Neural cell (in vitro differentiated cells): ENCODE results near the gene CLPX. TPM values are rescaled to one million over a fixed set of nuclear protein-coding genes. Genes with fewer than 3 reads are reported as not detected.

Source experiments
- H2AFZ ChIP-seq: fragments of 200-600, 300-800 bp; sonication (generic), shearing (Covaris generic); 2 replicates; pipeline ENCODE4 v1.6.0; 2014; ENCODE audit warnings: low read depth, mild to moderate bottlenecking, antibody characterized with exemption, low read length, moderate library complexity
- H3F3A ChIP-seq: fragments of 200-600 bp; shearing (Covaris generic); 2 replicates; pipeline ENCODE4 v1.6.1; 2016; ENCODE audit warnings: mild to moderate bottlenecking, moderate library complexity, mixed read lengths, antibody characterized with exemption, low read length; ENCODE audit not compliant: insufficient read depth, poor library complexity, severe bottlenecking
- H3K27ac ChIP-seq: fragments of 200-600, 300-800 bp; sonication (generic), shearing (Covaris generic); 2 replicates; pipeline ENCODE4 v1.5.1; 2014; ENCODE audit warnings: mild to moderate bottlenecking, low read length, moderate library complexity
- H3K27me3 ChIP-seq: fragments of 300-800, 200-600 bp; sonication (generic), shearing (Covaris generic); 2 replicates; pipeline ENCODE4 v1.6.0; 2014; ENCODE audit warnings: mild to moderate bottlenecking, low read depth, low read length, moderate library complexity; ENCODE audit not compliant: insufficient read depth
- H3K36me3 ChIP-seq: fragments of 300-800, 200-600 bp; sonication (generic), shearing (Covaris generic); 2 replicates; pipeline ENCODE4 v1.5.1; 2014; ENCODE audit warnings: mild to moderate bottlenecking, antibody characterized with exemption, low read length, moderate library complexity; ENCODE audit not compliant: insufficient read depth
- H3K4me2 ChIP-seq: fragments of 300-800, 200-600 bp; sonication (generic), shearing (Covaris generic); 2 replicates; pipeline ENCODE4 v1.6.0; 2014; ENCODE audit warnings: mild to moderate bottlenecking, low read length
- H3K4me3 ChIP-seq: fragments of 300-800, 200-600 bp; sonication (generic), shearing (Covaris generic); 2 replicates; pipeline ENCODE4 v1.5.1; 2014; ENCODE audit warnings: mild to moderate bottlenecking, low read length, moderate library complexity
- H3K79me2 ChIP-seq: fragments of 200-600 bp; shearing (Covaris generic); replicated peaks from 2 replicates; pipeline ENCODE4 v1.6.0; 2014; ENCODE audit warnings: mild to moderate bottlenecking, low read length, moderate library complexity; ENCODE audit not compliant: insufficient read depth
- H3K9ac ChIP-seq: fragments of 300-800, 200-600 bp; sonication (generic), shearing (Covaris generic); 2 replicates; pipeline ENCODE4 v1.6.1; 2016; ENCODE audit warnings: mild to moderate bottlenecking, low read length, mixed read lengths
- H3K9me2 ChIP-seq: fragments of 200-600 bp; shearing (Covaris generic); 2 replicates; pipeline ENCODE4 v1.6.1; 2016; ENCODE audit warnings: mild to moderate bottlenecking, low read length, mixed read lengths; ENCODE audit not compliant: insufficient read depth
- H3K9me3 ChIP-seq: fragments of 200-600, 300-800 bp; sonication (generic), shearing (Covaris generic); 2 replicates; pipeline ENCODE4 v1.6.1; 2016; ENCODE audit warnings: mild to moderate bottlenecking, mixed run types, low read length, moderate library complexity, mixed read lengths
- H4K20me1 ChIP-seq: fragments of 200-600 bp; shearing (Covaris generic); 2 replicates; pipeline ENCODE4 v1.6.1; 2016; ENCODE audit warnings: mild to moderate bottlenecking, mixed run types; ENCODE audit not compliant: insufficient read depth
- EP300 ChIP-seq: fragments of 450-650 bp; conservative IDR thresholded peaks from 2 replicates; pipeline ENCODE4 v1.6.1; 2014; ENCODE audit warnings: antibody characterized with exemption, mild to moderate bottlenecking, moderate library complexity; ENCODE audit not compliant: poor library complexity, severe bottlenecking
- EZH2 ChIP-seq: fragments of 200-600, 300-800 bp; shearing (Covaris generic), sonication (generic); IDR thresholded peaks from 2 replicates; pipeline ENCODE4 v1.6.1; 2014; ENCODE audit warnings: antibody characterized with exemption, low read length, borderline replicate concordance, mild to moderate bottlenecking; ENCODE audit not compliant: insufficient read depth, poor library complexity, severe bottlenecking
- MXI1 ChIP-seq: fragments of 450-650 bp; conservative IDR thresholded peaks from 2 replicates; pipeline ENCODE4 v1.6.1; 2014; ENCODE audit warnings: antibody characterized with exemption, mild to moderate bottlenecking; ENCODE audit not compliant: poor library complexity, severe bottlenecking
- POLR2AphosphoS5 ChIP-seq: IDR thresholded peaks from 2 replicates; pipeline ENCODE4 v1.6.1; 2012
- RAD21 ChIP-seq: fragments of 450-650 bp; conservative IDR thresholded peaks from 2 replicates; pipeline ENCODE4 v1.6.1; 2014; ENCODE audit warnings: antibody characterized with exemption, mild to moderate bottlenecking, moderate library complexity
- REST ChIP-seq: IDR thresholded peaks from 2 replicates; pipeline ENCODE4 v1.6.1; 2012; ENCODE audit warnings: borderline replicate concordance
- SMC3 ChIP-seq: fragments of 450-650 bp; conservative IDR thresholded peaks from 2 replicates; pipeline ENCODE4 v1.6.1; 2014; ENCODE audit warnings: antibody characterized with exemption, mild to moderate bottlenecking, moderate library complexity; ENCODE audit not compliant: poor library complexity
- TAF1 ChIP-seq: IDR thresholded peaks from 2 replicates; pipeline ENCODE4 v1.6.1; 2012; ENCODE audit warnings: low read depth
- polyA plus RNA-seq: library from polyadenylated mRNA; depleted of rRNA; stranded (reverse); fragments of >200 nt; gene quantifications from 2 replicates; pipeline ENCODE4 v1.2.3, GENCODE V29; 2014
- TF ChIP-seq, protein P1 (sequence below): fragments of 450-650 bp; IDR thresholded peaks from 2 replicates; pipeline ENCODE4 v1.5.1; 2014; ENCODE audit warnings: antibody characterized with exemption, mild to moderate bottlenecking, moderate library complexity; ENCODE audit not compliant: poor library complexity, severe bottlenecking

The CLPX gene
- polyA plus RNA-seq, 1 donor from 2014 or later, result 44.9 TPM

- Histone ChIP-seq H3K79me2 (peaks cover 50% of the 10 kb centered on the region), H3K4me3 (no peak overlapping the region), H3K4me2 (no peak overlapping the region), H3K9me2 (no peaks in the 10 kb centered on the region), H3K9me3 (no peaks in the 10 kb centered on the region), H3K27ac (no peak overlapping the region), H4K20me1 (no peaks in the 10 kb centered on the region), H3F3A (no peaks in the 10 kb centered on the region), H3K27me3 (no peaks in the 10 kb centered on the region), H3K9ac (no peak overlapping the region), H2AFZ (no peak overlapping the region), H3K36me3 (peaks cover 11% of the 10 kb centered on the region)
- TF ChIP-seq, protein P1, sequence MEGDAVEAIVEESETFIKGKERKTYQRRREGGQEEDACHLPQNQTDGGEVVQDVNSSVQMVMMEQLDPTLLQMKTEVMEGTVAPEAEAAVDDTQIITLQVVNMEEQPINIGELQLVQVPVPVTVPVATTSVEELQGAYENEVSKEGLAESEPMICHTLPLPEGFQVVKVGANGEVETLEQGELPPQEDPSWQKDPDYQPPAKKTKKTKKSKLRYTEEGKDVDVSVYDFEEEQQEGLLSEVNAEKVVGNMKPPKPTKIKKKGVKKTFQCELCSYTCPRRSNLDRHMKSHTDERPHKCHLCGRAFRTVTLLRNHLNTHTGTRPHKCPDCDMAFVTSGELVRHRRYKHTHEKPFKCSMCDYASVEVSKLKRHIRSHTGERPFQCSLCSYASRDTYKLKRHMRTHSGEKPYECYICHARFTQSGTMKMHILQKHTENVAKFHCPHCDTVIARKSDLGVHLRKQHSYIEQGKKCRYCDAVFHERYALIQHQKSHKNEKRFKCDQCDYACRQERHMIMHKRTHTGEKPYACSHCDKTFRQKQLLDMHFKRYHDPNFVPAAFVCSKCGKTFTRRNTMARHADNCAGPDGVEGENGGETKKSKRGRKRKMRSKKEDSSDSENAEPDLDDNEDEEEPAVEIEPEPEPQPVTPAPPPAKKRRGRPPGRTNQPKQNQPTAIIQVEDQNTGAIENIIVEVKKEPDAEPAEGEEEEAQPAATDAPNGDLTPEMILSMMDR, result no peak
- TF ChIP-seq RAD21 (no peak), POLR2AphosphoS5 (no peak), EZH2 (no peak), REST (no peak)
Measured at GRCh38 chr15:65180167-65180566, 5.0 kb downstream of the CLPX start.

- Histone ChIP-seq H4K20me1 (no peaks in the 10 kb centered on the region), H3F3A (no peaks in the 10 kb centered on the region), H3K9me3 (no peaks in the 10 kb centered on the region), H2AFZ (no peak overlapping the region), H3K4me3 (no peak overlapping the region), H3K36me3 (peaks cover 11% of the 10 kb centered on the region), H3K27me3 (no peaks in the 10 kb centered on the region), H3K9ac (no peak overlapping the region), H3K9me2 (no peaks in the 10 kb centered on the region), H3K79me2 (peaks cover 34% of the 10 kb centered on the region), H3K27ac (no peak overlapping the region), H3K4me2 (no peak overlapping the region)
- TF ChIP-seq, protein P1, result no peak
- no peak for TF ChIP-seq EZH2
- no peak for TF ChIP-seq RAD21
- no peak for TF ChIP-seq MXI1
- no peak for TF ChIP-seq REST
- no peak for TF ChIP-seq POLR2AphosphoS5
- TF ChIP-seq EP300, result no peak
- no peak for TF ChIP-seq TAF1
- no peak for TF ChIP-seq SMC3
Measured at GRCh38 chr15:65177901-65178300, 7.2 kb downstream of the CLPX start.
